ENCODE results near the gene PLA2G6. TPM values are rescaled to one million over a fixed set of nuclear protein-coding genes. Genes with fewer than 3 reads are reported as not detected.

Gene PLA2G6, protein sequence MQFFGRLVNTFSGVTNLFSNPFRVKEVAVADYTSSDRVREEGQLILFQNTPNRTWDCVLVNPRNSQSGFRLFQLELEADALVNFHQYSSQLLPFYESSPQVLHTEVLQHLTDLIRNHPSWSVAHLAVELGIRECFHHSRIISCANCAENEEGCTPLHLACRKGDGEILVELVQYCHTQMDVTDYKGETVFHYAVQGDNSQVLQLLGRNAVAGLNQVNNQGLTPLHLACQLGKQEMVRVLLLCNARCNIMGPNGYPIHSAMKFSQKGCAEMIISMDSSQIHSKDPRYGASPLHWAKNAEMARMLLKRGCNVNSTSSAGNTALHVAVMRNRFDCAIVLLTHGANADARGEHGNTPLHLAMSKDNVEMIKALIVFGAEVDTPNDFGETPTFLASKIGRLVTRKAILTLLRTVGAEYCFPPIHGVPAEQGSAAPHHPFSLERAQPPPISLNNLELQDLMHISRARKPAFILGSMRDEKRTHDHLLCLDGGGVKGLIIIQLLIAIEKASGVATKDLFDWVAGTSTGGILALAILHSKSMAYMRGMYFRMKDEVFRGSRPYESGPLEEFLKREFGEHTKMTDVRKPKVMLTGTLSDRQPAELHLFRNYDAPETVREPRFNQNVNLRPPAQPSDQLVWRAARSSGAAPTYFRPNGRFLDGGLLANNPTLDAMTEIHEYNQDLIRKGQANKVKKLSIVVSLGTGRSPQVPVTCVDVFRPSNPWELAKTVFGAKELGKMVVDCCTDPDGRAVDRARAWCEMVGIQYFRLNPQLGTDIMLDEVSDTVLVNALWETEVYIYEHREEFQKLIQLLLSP
- total RNA-seq, result 12.8 TPM

DNA sequence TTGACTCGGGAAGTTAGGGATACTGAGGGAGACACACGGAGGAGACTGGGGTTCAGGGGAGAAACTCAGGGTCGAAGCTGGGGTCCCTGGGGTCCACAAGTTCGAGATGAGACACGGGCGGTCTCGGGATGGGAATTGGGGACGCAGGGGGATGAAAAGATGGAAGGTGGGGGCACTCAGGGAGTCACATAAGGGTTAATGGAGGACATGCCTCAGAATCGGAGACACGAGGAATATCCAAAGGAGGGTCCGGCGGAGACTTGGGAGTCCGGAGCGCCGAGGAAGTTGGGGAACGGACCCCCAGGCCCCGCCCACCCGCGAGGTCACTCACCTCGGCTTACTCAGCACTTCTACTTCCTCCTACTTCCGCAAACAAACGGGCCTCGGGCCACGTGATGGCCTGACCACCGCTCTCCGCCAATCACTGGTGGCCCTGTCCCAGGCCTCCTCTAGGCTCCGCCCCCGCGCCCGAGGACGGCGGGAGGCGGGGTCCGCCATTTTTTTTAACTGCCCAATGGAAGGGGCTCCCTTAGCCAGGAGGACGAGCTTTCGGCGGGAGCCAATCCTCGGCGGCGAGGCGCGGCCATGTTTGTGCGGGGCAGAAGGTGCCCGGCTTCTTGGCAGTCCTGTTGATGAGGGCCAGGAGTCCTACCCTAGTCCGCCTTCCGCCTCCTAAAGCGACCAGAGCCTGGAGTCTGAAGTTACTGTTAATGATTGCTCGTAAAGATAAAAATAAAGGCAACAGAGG, at the start of gene PLA2G6:
TSS of gene PLA2G6 (minus strand) at position 378 of the 748 bp plus-strand sequence. CDS start 12,404 bp downstream, outside the sequence.
- ATAC-seq, result peak; percentile 87

DNA sequence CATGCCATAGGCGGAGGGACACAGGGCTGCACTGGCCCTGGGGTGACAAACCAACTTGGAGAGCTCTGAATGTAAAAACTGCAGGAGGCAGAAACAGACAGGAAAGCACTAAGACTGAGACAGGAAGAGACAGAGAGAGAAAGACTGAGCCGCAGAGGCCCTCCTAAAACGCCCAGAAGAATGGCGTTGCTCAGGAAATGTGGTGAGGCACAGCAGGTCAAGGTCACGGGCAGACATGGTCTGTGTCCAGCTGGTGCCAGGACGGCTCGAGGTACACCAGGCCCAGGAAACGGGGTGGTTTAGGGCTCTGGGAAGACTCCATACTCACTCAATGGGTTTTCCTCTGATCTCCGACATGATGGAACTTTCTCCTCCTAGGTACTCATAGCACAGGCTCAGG, 49.3 kb upstream of the PLA2G6 start:
- ATAC-seq, result no peak

DNA sequence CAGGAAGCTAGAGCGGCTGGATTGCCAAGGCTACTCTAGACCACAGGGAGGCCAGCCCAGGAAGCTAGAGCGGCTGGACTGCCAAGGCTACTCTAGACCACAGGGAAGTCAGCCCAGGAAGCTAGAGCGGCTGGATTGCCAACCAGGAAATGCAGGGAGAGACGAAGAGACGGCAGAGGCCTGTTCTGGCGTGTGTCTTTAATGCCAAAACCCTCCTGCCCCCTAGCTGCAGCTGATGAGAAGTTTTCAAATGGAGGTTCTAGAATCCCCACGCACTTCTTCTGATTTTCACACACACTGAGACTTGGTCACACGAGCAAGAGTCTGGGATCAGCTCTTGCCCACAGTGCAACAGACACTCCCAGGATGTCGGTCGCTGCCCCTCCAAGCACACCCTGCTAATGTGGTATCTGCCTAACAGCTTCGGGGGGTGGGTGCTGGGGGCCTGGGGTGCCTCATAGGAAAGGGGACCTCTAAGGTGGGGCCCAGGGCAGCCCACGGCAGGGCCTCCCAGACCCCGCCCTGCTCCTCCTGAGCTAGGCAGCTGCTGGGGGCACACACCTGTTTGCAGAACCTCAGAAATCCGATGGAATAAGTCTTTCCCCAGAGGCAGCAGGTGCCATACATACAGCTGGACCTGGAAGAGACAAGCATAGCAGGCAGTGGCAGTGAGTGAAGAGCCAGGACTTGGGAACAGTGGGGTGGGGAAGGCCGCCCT, 48.6 kb upstream of the PLA2G6 start:
- ATAC-seq, result peak; percentile 56

DNA sequence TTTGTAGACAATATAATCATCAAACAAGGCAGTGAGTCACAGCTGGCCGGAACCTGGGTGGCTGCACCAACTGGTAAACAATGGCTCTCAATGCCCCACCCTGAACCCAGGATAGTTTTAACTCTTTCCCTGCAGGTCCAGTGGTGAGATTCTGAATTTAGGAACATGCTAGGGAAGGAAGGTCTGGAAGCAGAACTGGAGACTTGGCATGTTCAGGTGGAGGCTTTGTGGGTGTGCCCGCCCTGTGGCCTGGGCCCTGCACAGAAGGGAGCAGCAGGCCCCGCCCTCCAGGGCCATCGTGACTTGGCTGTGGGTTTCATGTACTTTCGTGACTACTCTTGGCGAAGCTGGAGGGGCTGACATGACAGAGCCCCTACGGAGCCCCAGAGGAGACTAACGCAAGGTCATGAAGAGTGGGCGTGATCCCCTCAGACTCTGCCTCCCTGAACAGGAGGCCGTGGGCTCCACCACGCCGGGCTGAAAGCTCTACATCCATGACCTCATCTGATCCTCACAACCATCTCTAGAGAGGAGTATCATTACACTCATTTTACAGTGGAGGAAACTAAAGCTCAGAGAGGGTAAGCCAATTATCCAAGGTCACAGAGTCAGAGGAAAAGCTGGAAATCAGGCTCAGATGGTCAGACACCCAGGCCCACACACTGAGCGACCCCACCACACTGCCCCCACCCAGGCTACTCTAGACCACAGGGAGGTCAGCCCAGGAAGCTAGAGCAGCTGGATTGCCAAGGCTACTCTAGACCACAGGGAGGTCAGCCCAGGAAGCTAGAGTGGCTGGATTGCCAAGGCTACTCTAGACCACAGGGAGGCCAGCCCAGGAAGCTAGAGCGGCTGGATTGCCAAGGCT, 47.5 kb upstream of the PLA2G6 start:
- ATAC-seq, result peak; percentile 70

DNA sequence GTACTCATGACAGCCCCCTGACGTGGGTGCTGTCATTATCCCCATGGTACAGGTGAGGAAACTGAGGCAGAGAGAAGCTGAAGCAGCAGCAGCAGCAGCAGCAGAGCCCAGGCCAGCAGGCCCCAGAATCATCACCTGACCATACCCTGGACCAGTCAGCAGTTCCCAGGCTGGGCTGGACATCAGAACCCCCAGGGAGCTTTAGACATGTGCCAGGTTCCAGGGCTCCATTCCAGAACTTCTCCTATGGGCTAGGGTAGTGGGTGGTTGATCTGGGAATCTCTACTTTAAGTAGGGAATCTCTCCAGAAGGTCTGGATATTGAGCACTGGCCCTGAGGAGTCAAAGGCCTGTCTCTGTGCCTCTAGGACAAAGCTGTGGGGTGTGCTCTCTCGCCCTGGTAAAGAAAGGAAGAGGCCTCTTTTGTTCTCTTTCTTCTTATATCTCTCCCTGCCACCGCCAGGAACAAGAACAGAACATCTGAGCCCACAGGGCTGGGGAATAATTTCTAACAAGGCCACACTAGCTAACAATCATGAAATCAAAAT, 46.8 kb upstream of the PLA2G6 start:
- no peak for ATAC-seq

DNA sequence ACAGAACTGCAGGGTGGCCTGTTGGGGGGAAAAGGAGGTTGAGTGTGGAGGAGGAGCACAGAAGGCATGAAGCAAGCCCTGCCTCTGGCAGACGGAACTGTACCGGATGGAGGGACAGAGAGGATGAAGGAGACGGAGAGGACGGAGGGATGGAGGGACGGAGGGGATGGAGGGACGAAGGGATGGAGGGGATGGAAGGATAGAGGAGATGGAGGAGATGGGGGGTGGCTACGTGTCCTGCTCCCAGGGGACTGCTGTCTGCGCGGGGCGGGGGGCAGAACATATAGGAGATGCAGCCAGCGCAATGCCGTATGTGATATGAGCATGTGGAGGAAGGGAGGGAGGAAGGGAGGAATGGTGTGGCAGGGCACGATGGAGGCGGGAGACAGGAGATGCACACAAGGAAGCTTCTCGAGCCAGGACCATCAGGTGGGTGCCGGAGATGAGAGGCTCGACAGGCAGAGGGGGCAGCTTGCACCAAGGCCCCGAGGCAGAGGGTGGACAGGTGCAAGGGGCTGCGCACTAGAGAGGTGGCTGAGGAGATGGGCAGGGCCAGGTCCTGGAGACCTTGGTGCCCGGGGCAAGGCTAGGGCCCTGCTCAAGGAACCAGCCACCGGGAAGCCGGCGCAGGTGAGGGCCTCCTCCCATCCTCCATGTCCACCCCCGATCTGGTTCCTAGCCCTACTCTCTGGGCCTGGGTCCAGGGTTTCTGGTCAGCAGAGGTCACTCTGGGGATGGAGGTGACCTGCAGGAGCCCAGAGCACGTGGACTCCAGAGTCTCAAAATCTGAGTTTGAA, 45.4 kb upstream of the PLA2G6 start:
- ATAC-seq, result no peak

DNA sequence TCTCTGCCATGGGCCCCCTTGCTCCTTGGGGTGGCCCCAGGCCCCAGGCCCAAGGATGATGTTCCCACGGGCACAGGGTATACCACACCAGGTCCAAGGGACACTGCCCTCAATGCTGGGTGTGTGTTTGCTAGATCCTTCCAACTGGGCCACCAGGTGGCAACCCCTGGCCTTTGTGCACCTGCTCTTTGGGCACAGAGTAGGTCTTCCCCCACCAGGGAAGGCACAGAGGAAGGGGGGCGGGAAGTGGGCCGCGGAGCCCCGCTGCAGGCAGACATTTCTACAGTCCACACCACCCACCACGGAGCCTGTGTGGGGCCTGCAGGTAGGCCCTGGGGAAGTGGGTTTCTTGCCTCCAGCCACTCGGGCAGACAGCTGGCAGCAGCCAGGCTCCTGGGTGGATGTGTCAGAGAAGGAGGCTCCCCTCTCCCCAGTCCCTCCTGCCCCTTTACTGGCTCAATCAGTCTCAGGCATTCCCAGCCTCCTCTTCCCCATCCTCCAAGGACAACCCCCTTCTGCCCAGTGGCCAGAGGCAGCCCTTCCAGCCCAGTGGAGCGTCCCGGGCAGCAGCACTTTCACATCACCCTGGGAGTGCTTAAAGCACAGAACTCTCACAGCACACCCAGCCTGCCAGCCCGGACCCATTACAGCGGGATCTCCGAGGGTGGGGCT, 41.8 kb upstream of the PLA2G6 start:
- no peak for ATAC-seq

DNA sequence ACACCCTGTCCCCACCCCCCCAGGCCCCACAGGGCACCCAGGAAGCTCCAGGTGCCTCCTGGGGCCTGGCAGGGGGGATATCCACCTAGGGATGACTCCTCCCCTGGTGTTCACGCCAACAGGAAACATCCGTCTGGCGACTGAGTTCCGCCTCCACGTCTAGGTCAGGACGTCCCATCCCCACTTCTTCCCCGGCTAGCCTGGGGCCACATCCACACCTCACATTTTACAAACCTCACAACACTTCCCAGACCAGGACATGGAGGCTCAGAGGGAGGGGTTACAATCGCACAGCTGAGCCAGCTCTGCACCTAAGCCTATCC, 41.1 kb upstream of the PLA2G6 start:
- ATAC-seq, result peak; percentile 12

DNA sequence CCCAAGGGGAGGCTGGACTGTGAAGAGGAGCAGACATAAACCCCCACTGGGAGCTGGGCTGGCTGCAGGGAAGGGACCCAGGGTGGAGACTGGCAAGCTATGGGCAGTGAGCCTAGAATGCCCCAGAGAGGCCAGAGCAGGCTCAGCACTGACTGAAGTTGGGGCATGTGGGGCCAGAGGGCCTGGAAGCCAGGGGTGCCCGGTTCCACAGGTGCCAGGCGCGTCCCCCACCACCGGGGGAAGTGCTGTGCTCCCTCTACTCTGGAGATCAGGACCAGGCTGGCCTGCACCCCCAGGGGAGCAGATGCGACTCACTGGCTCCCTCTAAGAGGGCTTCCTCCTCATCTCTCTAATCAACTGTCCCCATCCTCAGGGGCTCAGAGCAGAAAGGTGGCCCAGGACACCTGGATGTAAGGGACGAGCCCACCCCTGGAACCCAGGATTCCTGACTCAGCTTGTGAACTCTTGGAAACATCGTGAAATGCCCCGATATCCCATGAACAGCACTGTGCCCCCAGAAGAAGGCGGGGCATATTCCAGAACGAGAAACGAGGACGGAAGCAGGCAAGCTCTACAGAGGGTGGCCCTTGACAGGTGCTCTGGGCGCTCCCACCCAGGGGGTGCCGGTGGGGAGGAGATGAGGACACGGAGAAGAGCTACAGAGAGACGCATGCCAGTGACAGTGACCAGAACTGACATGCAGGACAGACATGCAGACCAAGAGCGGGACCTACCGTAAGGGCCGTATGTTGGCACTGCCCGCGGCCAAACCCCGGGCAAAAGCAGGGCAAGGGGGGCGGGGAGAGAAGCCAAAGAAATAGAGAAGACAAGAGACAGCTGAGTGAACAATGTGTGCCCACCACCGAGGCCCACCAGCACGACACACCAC, 40.5 kb upstream of the PLA2G6 start:
- no peak for ATAC-seq

DNA sequence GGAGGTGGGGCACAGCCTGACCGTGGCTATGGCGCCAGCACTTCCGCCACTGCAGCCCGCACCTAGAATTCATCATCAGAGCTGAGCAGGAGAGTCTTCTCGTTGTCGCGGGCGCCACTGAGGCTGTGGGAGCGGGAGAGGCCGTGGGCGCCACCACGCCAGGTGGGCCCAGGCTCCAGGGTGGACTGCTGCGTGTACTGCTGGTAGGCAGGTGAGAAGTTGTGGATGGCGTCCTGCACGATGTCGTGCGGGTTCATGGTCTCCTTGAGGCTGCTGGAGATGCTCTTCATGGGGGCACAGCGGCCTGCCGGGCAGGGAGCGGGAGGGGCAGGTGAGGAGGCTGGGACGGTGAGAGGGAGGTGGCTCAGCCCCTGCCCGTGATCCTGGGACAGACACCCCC, 39.8 kb upstream of the PLA2G6 start:
- no peak for ATAC-seq

DNA sequence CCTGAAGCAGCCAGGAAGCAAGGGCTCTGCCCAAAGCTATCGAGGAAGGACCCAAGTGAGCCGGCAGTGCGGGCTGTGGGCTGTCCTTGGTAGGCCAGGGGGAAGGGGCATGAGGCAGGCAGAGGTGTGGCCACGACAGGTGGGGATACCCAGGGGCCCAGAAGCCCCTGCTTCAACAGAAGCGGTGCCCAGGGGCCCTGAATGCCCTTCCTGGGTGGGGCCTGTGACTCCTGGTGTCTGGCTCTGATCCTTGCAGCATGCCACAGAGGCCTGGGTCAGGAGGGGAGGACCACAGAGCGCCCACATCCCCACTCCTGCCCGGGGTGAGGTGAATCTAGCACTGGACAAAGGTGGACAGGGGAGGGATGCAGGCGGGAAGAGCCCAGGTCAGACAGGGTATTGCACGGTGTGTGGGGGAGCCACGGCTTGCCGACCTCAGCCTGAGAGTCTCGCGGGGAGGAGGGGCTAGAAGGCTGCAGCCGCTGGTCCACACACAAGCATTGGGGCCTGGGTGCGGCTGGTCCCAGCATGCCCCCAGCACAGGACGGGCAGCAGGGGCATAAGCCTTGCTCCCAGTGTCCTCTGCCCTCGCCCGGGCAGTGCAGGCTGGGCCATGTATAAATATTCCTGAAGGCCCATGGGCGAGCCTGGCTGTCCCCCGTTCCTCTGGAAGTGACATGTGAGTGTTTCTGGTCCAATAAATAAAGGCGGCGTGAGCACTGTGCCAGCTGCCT, 39.2 kb upstream of the PLA2G6 start:
- no peak for ATAC-seq

DNA sequence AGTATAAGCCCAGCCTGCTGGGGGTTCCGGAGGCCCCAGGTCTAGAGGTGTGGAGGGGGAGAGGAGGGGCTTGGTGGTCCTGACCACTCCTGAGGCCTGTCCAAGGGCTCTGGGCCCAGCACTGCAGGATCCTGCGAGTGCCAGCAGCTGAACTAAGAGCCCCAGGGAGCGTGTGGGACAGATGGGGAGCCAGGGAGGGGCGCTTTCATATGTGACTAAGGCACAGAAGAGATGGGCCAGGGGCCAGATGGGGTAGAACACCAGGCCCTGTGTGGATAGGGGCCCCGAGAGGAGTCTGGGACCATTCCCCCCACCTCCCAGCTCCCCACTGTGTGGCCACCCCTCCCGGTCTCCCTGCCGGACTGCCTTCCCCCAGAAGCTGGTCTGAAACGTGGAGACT, 38.5 kb upstream of the PLA2G6 start:
- ATAC-seq, result no peak

DNA sequence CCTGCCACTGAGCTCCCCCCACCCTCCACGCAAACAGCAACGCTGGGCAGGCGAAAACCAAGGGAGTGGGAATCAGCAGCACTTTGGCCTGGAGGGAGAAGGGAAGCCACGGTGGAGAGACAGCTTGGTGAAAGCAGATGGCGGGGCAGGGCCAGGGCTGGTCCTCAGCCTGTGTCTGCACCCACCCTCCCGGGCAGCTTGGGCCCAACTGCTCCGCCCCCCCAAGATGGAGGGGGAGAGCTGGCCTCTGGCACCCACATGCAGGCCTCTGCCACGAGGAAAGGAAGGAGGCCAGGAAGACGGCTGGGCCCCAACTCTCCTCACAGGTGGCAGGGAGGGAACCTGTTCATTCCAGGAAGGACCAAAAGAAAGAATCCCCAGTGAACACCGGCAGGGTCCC, 38.0 kb upstream of the PLA2G6 start:
- ATAC-seq, result no peak

DNA sequence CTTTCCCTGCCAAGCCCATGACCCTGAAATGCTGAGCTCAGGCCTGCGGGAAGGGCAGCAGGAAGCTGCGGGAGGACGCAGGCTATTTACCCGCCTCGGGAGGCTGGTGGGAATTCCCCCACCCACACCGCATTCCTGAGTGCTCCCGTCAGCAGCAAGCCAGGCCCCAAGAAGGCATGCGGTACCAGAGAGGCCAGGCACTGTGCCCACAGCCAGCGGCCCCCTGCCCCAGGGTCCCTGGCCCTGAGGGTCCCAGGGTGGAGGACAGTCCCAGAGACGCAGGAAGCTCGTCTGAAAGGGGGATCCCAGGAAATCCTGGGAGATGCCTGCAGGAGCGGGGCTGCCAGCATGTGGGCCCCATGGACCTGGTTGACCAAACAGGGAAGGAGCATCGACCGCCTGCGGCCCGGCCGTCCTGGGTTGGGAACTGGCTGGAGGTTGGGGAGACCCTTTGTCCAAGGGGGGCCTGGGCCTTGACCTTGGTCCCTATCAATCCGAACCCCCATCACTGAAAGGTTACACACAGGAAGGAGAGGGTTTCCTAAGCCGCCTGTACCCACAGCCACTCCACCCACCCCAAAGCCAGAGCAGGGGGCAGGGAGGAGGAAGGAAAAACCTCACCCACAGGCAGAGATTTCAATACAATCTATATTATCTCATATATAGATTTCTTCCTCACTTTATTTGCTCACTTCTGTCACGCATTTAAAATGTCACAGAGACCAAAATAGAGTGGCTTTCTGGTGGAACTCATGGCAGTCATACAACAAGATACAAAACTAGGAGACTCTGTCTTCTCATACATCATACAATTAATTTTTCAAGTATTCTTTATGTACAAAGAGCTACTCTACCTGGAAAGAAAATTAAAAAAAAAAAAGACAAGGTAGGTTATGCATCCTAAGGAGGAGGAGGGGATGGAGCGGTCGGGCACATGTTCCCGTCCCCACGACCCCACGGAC, 37.3 kb upstream of the PLA2G6 start:
- peak; percentile 75 for ATAC-seq

DNA sequence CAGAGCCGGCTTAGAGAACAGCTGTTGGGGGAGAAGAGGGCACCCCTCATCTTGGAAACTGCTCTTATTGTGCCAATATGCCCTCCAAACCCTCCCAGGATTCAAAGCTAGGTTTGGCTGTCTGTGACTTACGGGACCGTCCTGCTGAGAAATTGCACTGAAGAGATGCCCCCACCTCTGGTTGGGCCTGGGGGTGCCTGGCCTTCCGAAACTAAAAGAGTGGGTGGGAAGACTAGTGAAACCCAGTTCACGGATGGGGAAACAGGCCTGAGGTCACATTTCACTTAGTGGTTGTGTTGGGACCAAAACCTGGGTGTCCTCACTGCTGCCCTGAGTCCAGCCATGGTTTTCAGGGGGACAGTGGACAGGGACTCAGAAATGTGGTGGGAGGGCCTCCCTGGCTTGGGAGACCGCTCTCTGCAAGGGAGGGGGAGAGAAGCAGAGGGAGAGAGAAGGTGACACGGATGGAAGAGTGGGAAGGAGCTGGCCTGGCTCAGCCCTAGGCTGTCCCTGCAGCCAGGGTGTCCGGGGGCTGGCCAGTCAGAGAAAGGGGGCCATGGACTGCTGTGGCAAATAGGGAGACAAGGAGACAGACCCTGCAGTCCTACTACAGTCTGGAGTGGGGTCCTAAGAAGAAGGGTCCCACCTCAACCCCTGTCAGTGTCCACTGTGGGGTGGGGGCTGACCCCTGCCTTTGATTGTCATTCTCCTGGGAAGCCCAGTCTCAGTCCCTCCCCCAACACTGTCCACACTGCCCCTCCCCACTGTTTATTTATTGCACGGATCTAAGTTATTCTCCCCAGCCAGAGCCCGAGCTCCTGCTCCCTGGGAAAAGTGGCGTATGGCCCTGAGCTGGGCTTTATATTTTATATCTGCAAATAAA, 33.8 kb upstream of the PLA2G6 start:
- ATAC-seq, result no peak

All from esophagus mucosa (tissue), 1 donor.